ENCODE measurements around the gene ZXDC. TPM values are rescaled to one million over a fixed set of nuclear protein-coding genes. Genes with fewer than 3 reads are reported as not detected.

Gene ZXDC
- total and polyA plus RNA-seq, 2 donors from 2014 or later, result 11.4 to 44.8 TPM

DNA sequence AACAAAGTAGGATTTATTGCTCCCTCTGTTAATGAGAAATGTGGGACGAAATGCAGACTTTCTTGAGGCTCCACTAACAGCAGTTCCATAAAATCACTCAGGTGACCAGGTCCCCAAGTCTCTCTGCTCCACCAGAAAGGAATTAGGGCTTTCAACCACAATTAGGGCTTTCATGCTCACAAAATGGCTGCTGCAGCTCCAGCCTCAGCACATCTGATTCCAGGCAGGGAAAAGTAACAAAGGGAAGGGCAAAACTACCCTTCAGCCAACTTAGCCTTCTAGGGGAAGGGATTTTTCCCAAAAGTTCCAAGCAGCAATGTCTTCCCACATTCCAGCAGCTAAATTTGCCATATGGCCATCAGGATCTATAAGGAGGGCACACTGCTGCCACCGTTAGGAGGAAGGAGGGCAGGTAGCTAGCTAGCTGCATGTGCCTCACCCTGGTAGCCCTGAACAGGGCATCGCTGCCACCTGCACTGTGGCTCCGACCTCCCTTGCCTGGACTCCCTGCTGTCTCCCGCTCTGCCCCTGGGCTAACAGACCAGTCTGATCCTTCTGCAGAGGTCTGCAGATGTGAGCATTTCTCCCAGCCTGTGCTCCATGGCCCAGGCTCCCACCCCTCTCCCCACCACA lies 68.2 kb downstream of the ZXDC start:
- FAIRE-seq, result no peak

DNA sequence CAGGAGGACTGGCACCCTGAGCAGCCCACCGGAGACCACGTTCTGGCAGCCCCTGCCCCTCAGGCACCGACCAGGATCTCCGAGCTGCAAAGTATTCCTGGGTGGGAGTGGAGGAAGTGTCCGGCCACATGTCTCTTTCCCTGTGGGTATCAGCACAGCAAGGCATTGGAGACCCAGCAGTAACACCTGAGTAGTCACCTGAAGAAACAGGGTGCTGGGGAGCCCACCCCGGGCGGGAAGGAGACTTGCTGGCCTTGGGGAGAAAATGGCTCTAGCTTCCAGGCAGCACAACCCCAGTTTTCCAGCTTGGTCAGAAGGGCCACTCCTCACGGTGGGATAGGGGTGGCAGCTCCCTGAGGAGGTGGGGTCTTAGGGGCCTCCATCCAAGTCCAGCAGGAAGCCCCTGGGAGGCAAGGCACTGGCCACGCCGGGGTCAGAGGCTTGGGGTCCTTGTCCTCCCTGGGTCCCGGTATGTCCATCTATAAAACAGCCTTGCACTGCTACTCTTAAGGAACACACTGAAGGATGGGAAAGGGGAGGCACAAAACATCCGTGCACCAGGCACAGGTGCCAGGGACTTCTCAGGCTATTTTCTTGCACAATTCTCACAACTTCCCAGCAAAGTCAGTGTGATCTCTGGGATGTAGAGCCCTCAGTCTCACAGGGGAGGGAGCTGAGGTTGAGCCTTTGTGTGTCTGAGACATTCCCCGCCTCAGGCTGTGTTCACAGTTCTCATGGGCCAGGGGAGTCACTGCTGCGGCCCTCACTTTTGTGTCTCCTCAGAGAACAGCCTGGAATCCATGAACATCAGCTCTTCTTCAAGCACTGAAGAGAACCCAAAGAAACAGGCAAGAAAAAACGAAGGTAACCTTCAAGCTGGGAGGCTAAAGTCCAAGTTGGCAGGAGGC lies 69.0 kb downstream of the ZXDC start:
- Histone ChIP-seq H3K27ac (ENCODE audit: low read depth in 2 of 2, low read length in 2 of 2) (no peak overlapping the region), H3K4me3 (ENCODE audit: low read length in 3 of 3) (no peak overlapping the region), H3K36me3 (ENCODE audit: control insufficient read depth in 2 of 3, insufficient read depth in 3 of 3, low read length in 3 of 3) (no peaks in the 10 kb centered on the region), H3K9me3 (ENCODE audit: control insufficient read depth in 2 of 3, insufficient read depth in 1 of 3, low read length in 3 of 3) (peaks cover 0 to 4% (median 0%) of the 10 kb centered on the region in 3 donors), H3K27me3 (ENCODE audit: control insufficient read depth, insufficient read depth, low read length) (no peaks in the 10 kb centered on the region), H3K4me1 (ENCODE audit: control insufficient read depth in 2 of 3, insufficient read depth in 2 of 3, low read depth in 1 of 3, low read length in 3 of 3) (no peaks in the 10 kb centered on the region), H3K9ac (ENCODE audit: low read length in 3 of 3) (no peak overlapping the region)
- TF ChIP-seq, protein P1, sequence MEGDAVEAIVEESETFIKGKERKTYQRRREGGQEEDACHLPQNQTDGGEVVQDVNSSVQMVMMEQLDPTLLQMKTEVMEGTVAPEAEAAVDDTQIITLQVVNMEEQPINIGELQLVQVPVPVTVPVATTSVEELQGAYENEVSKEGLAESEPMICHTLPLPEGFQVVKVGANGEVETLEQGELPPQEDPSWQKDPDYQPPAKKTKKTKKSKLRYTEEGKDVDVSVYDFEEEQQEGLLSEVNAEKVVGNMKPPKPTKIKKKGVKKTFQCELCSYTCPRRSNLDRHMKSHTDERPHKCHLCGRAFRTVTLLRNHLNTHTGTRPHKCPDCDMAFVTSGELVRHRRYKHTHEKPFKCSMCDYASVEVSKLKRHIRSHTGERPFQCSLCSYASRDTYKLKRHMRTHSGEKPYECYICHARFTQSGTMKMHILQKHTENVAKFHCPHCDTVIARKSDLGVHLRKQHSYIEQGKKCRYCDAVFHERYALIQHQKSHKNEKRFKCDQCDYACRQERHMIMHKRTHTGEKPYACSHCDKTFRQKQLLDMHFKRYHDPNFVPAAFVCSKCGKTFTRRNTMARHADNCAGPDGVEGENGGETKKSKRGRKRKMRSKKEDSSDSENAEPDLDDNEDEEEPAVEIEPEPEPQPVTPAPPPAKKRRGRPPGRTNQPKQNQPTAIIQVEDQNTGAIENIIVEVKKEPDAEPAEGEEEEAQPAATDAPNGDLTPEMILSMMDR (IDR thresholded peaks at IDR 0.05; ENCODE audit: borderline replicate concordance, extremely low read depth, insufficient read depth), result no peak
- FAIRE-seq (no peak), DNase-seq (no peak)
- intact Hi-C loops (cut with DNase I), result no loop called here

More for the DNA sequence above, 68.2 kb downstream of the ZXDC start:
- TF ChIP-seq, protein P1 (IDR thresholded peaks at IDR 0.05; ENCODE audit: borderline replicate concordance, extremely low read depth, insufficient read depth), result no peak
- H3K36me3 ChIP-seq (ENCODE audit: control insufficient read depth in 2 of 3, insufficient read depth in 3 of 3, low read length in 3 of 3), result no peaks in the 10 kb centered on the region
- intact Hi-C loops (cut with DNase I), result no loop called here
- no peak overlapping the region for H3K9ac ChIP-seq (ENCODE audit: low read length in 3 of 3)
- no peak overlapping the region for H3K4me3 ChIP-seq (ENCODE audit: low read length in 3 of 3)
- no peak overlapping the region for H3K27ac ChIP-seq (ENCODE audit: low read depth in 2 of 2, low read length in 2 of 2)
- DNase-seq, result no peak
- no peaks in the 10 kb centered on the region for H3K27me3 ChIP-seq (ENCODE audit: control insufficient read depth, insufficient read depth, low read length)
- H3K9me3 ChIP-seq (ENCODE audit: control insufficient read depth in 2 of 3, insufficient read depth in 1 of 3, low read length in 3 of 3), result peaks cover 0 to 4% (median 0%) of the 10 kb centered on the region in 3 donors
- no peaks in the 10 kb centered on the region for H3K4me1 ChIP-seq (ENCODE audit: control insufficient read depth in 2 of 3, insufficient read depth in 2 of 3, low read depth in 1 of 3, low read length in 3 of 3)

DNA sequence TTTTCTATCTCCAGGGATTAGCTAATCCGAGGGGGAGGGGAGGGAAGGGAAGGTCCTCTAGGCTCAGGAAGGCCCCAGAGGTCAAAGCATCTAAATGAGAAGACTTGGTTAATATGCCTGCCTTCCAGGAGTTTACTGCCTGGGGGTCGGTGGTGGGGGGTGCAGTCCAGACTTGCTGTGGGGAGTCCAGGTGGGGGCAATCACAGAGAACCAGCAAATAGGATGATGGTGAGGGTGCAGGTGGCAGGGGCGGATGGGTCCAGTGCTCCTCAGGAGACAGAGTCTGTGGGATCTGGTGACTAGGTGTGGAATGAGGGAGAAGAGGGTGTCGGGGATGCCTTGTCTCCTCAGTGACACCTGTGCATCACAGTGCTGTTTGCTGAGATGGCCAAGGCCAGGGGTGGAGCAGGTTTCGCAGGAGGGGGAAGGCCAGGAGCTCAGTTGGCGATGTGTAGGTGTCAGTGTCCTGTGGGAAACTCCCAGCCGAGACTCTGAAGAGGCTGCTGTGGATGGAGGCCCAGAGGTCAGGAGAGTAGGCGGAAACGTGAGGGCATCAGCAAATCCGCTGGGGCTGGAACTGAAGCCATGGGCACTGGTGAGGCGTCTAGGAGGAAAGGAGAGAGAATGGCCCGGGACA lies 72.9 kb downstream of the ZXDC start:
- DNase-seq (no peak), FAIRE-seq (no peak)
- H3K9me3 ChIP-seq (ENCODE audit: control insufficient read depth in 2 of 3, insufficient read depth in 1 of 3, low read length in 3 of 3), result peaks cover 0 to 4% (median 0%) of the 10 kb centered on the region in 3 donors
- no peak overlapping the region for H3K9ac ChIP-seq (ENCODE audit: low read length in 3 of 3)
- no peaks in the 10 kb centered on the region for H3K36me3 ChIP-seq (ENCODE audit: control insufficient read depth in 2 of 3, insufficient read depth in 3 of 3, low read length in 3 of 3)
- intact Hi-C loops (cut with DNase I), result no loop called here
- H3K4me3 ChIP-seq (ENCODE audit: low read length in 3 of 3), result no peak overlapping the region
- H3K27me3 ChIP-seq (ENCODE audit: control insufficient read depth, insufficient read depth, low read length), result no peaks in the 10 kb centered on the region
- no peaks in the 10 kb centered on the region for H3K4me1 ChIP-seq (ENCODE audit: control insufficient read depth in 2 of 3, insufficient read depth in 2 of 3, low read depth in 1 of 3, low read length in 3 of 3)
- H3K27ac ChIP-seq (ENCODE audit: low read depth in 2 of 2, low read length in 2 of 2), result no peak overlapping the region
- TF ChIP-seq, protein P1 (IDR thresholded peaks at IDR 0.05; ENCODE audit: borderline replicate concordance, extremely low read depth, insufficient read depth), result no peak
